MM.1S (cell line): ENCODE results near the gene ZNF836.

ENCODE experiments used
- EZH2phosphoT487 ChIP-seq: fragments of 300-600 bp; sonication (generic); IDR thresholded peaks from 2 replicates; pipeline ENCODE4 v1.6.1; 2018; ENCODE audit warnings: antibody characterized with exemption, low read length
- TF ChIP-seq, protein P1 (sequence below): fragments of 300-600 bp; sonication (generic); IDR thresholded peaks from 2 replicates; pipeline ENCODE4 v1.5.1; 2016; ENCODE audit warnings: antibody characterized with exemption, low read length, mixed read lengths

DNA sequence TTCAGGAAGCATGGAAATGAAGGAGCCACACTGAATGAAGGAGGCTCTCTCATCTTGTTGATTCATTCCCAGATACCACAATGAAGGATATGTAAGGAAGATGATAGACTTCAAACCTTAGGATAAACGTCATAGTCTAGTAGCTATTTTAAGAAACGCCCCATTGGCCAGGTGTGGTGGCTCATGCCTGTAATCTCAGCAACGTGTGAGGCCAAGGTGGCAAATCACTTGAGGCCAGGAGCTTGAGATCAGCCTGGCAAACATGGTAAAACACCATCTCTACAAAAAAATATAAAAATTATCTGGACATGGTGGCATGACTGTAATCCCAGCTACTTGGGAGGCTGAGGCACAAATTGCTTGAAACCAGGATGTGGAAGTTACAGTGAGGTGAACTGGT lies 58.8 kb downstream of the ZNF836 start:
- TF ChIP-seq, protein P1, sequence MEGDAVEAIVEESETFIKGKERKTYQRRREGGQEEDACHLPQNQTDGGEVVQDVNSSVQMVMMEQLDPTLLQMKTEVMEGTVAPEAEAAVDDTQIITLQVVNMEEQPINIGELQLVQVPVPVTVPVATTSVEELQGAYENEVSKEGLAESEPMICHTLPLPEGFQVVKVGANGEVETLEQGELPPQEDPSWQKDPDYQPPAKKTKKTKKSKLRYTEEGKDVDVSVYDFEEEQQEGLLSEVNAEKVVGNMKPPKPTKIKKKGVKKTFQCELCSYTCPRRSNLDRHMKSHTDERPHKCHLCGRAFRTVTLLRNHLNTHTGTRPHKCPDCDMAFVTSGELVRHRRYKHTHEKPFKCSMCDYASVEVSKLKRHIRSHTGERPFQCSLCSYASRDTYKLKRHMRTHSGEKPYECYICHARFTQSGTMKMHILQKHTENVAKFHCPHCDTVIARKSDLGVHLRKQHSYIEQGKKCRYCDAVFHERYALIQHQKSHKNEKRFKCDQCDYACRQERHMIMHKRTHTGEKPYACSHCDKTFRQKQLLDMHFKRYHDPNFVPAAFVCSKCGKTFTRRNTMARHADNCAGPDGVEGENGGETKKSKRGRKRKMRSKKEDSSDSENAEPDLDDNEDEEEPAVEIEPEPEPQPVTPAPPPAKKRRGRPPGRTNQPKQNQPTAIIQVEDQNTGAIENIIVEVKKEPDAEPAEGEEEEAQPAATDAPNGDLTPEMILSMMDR, result no peak
- no peak for TF ChIP-seq EZH2phosphoT487
